Transverse colon (tissue), 1 donor: ENCODE measurements around the gene NXPH1.

Source experiments
- EP300 ChIP-seq: sonication (generic); formaldehyde crosslinking; IDR thresholded peaks from one replicate; pipeline ENCODE4 v1.6.1; 2017; ENCODE audit warnings: antibody characterized with exemption, low read depth
- POLR2A ChIP-seq: fragments of 450-650 bp; IDR thresholded peaks from one replicate; pipeline ENCODE4 v1.6.1; 2016; ENCODE audit warnings: antibody characterized with exemption, mild to moderate bottlenecking, moderate library complexity

- no peak for TF ChIP-seq EP300
- TF ChIP-seq POLR2A = no peak
Observed at GRCh38 chr7:8613191-8613590, 179.8 kb downstream of the NXPH1 start.
